Measurements from ENCODE around the gene CCDC92. TPM values are rescaled to one million over a fixed set of nuclear protein-coding genes. Genes with fewer than 3 reads are reported as not detected.

The CCDC92 gene
- total RNA-seq, 1 donor from 2014 or later = 4.8 TPM

DNA sequence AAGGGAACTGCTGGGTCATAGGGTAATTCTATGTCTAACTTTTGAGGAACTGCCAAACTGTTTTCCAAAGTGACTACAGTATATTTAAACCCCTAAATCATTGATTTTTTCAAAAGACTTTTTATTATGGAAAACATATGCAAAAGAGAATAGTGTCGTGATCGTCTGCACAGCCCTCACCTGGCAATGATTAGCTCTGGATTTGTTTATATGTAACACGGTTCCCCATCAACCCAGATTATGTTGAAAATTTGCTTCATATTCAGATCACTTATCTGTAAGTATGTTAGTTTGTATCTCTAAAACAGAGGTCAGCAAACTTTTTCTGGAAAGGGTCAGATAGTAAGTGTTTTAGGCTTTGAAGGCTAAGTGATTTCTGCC is 52.7 kb downstream of the CCDC92 start:
- Mint-ChIP-seq H3K4me3 (no peak overlapping the region), H3K27ac (no peak overlapping the region), H3K36me3 (no peaks in the 10 kb centered on the region), H3K9me3 (no peaks in the 10 kb centered on the region), H3K27me3 (ENCODE audit: insufficient read depth, low read depth) (peaks cover 7% of the 10 kb centered on the region), H3K4me1 (peaks cover 5% of the 10 kb centered on the region)
- H2AFZ ChIP-seq (replicated peaks) = no peak overlapping the region
- H3K27me3 ChIP-seq = peaks cover 34% of the 10 kb centered on the region
- no peaks in the 10 kb centered on the region for H3F3A ChIP-seq (ENCODE audit: low read depth)
- no peaks in the 10 kb centered on the region for H4K20me1 ChIP-seq (ENCODE audit: low read depth)
- TF ChIP-seq, protein P1, sequence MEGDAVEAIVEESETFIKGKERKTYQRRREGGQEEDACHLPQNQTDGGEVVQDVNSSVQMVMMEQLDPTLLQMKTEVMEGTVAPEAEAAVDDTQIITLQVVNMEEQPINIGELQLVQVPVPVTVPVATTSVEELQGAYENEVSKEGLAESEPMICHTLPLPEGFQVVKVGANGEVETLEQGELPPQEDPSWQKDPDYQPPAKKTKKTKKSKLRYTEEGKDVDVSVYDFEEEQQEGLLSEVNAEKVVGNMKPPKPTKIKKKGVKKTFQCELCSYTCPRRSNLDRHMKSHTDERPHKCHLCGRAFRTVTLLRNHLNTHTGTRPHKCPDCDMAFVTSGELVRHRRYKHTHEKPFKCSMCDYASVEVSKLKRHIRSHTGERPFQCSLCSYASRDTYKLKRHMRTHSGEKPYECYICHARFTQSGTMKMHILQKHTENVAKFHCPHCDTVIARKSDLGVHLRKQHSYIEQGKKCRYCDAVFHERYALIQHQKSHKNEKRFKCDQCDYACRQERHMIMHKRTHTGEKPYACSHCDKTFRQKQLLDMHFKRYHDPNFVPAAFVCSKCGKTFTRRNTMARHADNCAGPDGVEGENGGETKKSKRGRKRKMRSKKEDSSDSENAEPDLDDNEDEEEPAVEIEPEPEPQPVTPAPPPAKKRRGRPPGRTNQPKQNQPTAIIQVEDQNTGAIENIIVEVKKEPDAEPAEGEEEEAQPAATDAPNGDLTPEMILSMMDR (IDR thresholded peaks at IDR 0.05) = no peak
- TF ChIP-seq EZH2phosphoT487 (IDR thresholded peaks at IDR 0.05) = no peak
- H3K36me3 ChIP-seq = no peaks in the 10 kb centered on the region
- no peak overlapping the region for H3K4me2 ChIP-seq
- H3K9me3 ChIP-seq (ENCODE audit: low read depth) = no peaks in the 10 kb centered on the region
- H3K4me1 ChIP-seq = no peaks in the 10 kb centered on the region
- DNase-seq (ENCODE audit: low spot score) = no peak
- no peak overlapping the region for H3K9ac ChIP-seq
- no peak overlapping the region for H3K27ac ChIP-seq
- H3K4me3 ChIP-seq = no peak overlapping the region
- H3K79me2 ChIP-seq (ENCODE audit: low read depth) = no peaks in the 10 kb centered on the region

DNA sequence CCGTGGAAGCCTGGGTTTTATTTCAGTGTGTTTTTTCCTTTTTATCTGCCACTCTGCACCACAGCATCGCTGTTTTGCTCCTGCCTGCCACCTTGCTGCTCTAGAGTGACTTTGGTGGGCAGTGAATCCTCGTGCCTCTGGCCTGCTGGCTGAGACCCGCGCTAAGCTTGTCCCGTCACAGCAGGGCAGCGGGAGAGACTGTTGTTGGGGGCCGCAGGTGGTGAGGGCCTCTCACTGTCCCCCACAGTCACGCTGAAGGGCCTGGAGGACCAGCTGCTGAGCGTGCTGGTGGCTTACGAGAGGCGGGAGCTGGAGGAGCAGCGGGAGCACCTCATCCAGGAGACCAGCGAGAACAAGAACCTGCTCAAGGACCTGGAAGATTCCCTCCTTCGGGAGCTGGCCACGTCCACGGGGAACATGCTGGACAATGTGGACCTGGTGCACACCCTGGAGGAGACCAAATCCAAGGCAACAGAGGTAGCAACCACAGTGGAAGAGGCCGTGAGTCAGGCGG is 55.2 kb downstream of the CCDC92 start:
- H3K9ac ChIP-seq = no peak overlapping the region
- no peak overlapping the region for H3K27ac ChIP-seq
- no peaks in the 10 kb centered on the region for H3K9me3 ChIP-seq (ENCODE audit: low read depth)
- H3K27ac Mint-ChIP-seq = no peak overlapping the region
- H4K20me1 ChIP-seq (ENCODE audit: low read depth) = no peaks in the 10 kb centered on the region
- H3K9me3 Mint-ChIP-seq = peaks cover 4% of the 10 kb centered on the region
- H3K79me2 ChIP-seq (ENCODE audit: low read depth) = no peaks in the 10 kb centered on the region
- no peak overlapping the region for H2AFZ ChIP-seq (replicated peaks)
- H3K4me2 ChIP-seq = no peak overlapping the region
- H3K27me3 ChIP-seq = peaks cover 18% of the 10 kb centered on the region
- no peak for DNase-seq (ENCODE audit: low spot score)
- H3F3A ChIP-seq (ENCODE audit: low read depth) = peaks cover 14% of the 10 kb centered on the region
- no peaks in the 10 kb centered on the region for H3K36me3 ChIP-seq
- no peak overlapping the region for H3K4me3 ChIP-seq
- H3K4me1 ChIP-seq = no peaks in the 10 kb centered on the region
- no peak overlapping the region for H3K4me3 Mint-ChIP-seq
- peaks cover 3% of the 10 kb centered on the region for H3K36me3 Mint-ChIP-seq
- no peak for TF ChIP-seq EZH2phosphoT487 (IDR thresholded peaks at IDR 0.05)
- no peak for TF ChIP-seq EZH2 (IDR thresholded peaks at IDR 0.05)
- TF ChIP-seq, protein P1 (IDR thresholded peaks at IDR 0.05) = no peak
- peaks cover 11% of the 10 kb centered on the region for H3K27me3 Mint-ChIP-seq (ENCODE audit: insufficient read depth, low read depth)
- H3K4me1 Mint-ChIP-seq = peaks cover 8% of the 10 kb centered on the region

DNA sequence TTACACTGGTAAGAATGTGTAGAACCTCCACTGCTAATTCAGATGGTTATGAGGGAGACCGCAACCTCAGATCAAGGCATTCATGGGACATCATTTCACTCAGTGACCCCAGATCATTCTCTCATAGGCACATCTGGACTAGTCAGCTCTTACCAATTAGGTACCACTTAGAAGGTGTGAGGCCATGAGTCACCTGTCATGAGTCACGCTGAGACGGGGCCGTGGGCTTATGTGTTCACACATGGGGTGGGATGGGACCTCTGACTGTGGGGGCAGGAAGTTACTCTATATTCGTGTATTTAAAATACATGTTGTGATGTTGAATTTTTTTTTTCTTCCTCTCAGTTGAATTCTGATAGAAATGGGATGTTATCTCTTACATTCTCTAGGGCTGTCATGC is 55.9 kb downstream of the CCDC92 start:
- peaks cover 3% of the 10 kb centered on the region for H3K36me3 Mint-ChIP-seq
- DNase-seq (ENCODE audit: low spot score) = no peak
- Histone ChIP-seq H4K20me1 (ENCODE audit: low read depth) (no peaks in the 10 kb centered on the region), H3K4me3 (no peak overlapping the region), H3F3A (ENCODE audit: low read depth) (peaks cover 14% of the 10 kb centered on the region), H2AFZ (replicated peaks) (no peak overlapping the region), H3K9me3 (ENCODE audit: low read depth) (no peaks in the 10 kb centered on the region), H3K4me1 (no peaks in the 10 kb centered on the region), H3K79me2 (ENCODE audit: low read depth) (no peaks in the 10 kb centered on the region), H3K27me3 (peaks cover 18% of the 10 kb centered on the region), H3K36me3 (no peaks in the 10 kb centered on the region), H3K4me2 (no peak overlapping the region), H3K27ac (no peak overlapping the region), H3K9ac (no peak overlapping the region)
- H3K9me3 Mint-ChIP-seq = peaks cover 5% of the 10 kb centered on the region
- H3K4me3 Mint-ChIP-seq = no peak overlapping the region
- H3K27ac Mint-ChIP-seq = peak overlapping the region; percentile 15
- TF ChIP-seq, protein P1 (IDR thresholded peaks at IDR 0.05) = no peak
- no peak for TF ChIP-seq EZH2 (IDR thresholded peaks at IDR 0.05)
- no peak for TF ChIP-seq EZH2phosphoT487 (IDR thresholded peaks at IDR 0.05)
- H3K27me3 Mint-ChIP-seq (ENCODE audit: insufficient read depth, low read depth) = peaks cover 10% of the 10 kb centered on the region
- H3K4me1 Mint-ChIP-seq = peaks cover 8% of the 10 kb centered on the region
